H1 (cell line): ENCODE data around the gene EPHA10. TPM values are rescaled to one million over a fixed set of nuclear protein-coding genes. Genes with fewer than 3 reads are reported as not detected.

Source experiments
- CTCF ChIA-PET: fragments of 300-600 bp; sonication (Branson Sonifier 250); formaldehyde crosslinking; loops from one replicate; lab custom pipeline; 2021; ENCODE audit not compliant: partially characterized antibody; lab: Charles Lee
- POLR2A ChIA-PET: fragments of 300-600 bp; sonication (Branson Sonifier 250); formaldehyde crosslinking; loops from one replicate; lab custom pipeline; 2021; ENCODE audit warnings: inconsistent platforms; ENCODE audit not compliant: partially characterized antibody; lab: Charles Lee
- DNase-seq, 2 experiments: peaks; one replicate each; pipeline versions ENCODE4 v3.0.0 to v3.0.0-alpha.2; 2010 to 2022; ENCODE audit warnings: low spot score in 2 of 2, low read depth in 1 of 2, mixed read lengths in 1 of 2
- FAIRE-seq: peaks from 2 replicates; lab custom pipeline; 2011; peaks lifted over from hg19 to GRCh38; lab: Jason Lieb, UNC
- H2AFZ ChIP-seq: 2 replicates; pipeline ENCODE4 v1.8.1; 2012; ENCODE audit warnings: low read length, inconsistent platforms
- H2AK5ac ChIP-seq: 2 replicates; pipeline ENCODE4 v1.6.1; 2013; ENCODE audit warnings: low read depth, low read length
- H2BK120ac ChIP-seq: replicated peaks from 2 replicates; pipeline ENCODE3; 2013; ENCODE audit warnings: low read depth, low read length, inconsistent platforms
- H2BK12ac ChIP-seq: 2 replicates; pipeline ENCODE4 v1.6.1; 2013; ENCODE audit warnings: low read depth, low read length
- H2BK15ac ChIP-seq: 2 replicates; pipeline ENCODE4 v1.6.1; 2013; ENCODE audit warnings: low read length
- H2BK20ac ChIP-seq: 2 replicates; pipeline ENCODE4 v1.6.1; 2013; ENCODE audit warnings: low read length
- H2BK5ac ChIP-seq: 2 replicates; pipeline ENCODE4 v1.6.1; 2013; ENCODE audit warnings: low read depth, low read length
- H3K14ac ChIP-seq: 2 replicates; pipeline ENCODE4 v1.6.1; 2013; ENCODE audit warnings: inconsistent platforms; ENCODE audit not compliant: insufficient read length
- H3K18ac ChIP-seq: 2 replicates; pipeline ENCODE4 v1.6.1; 2013; ENCODE audit warnings: low read length; ENCODE audit errors: extremely low read depth
- H3K23ac ChIP-seq: 2 replicates; pipeline ENCODE4 v1.6.1; 2013; ENCODE audit warnings: inconsistent platforms; ENCODE audit not compliant: insufficient read length
- H3K23me2 ChIP-seq: 2 replicates; pipeline ENCODE4 v1.6.1; 2013; ENCODE audit warnings: low read depth, low read length
- H3K27ac ChIP-seq: 2 replicates; pipeline ENCODE4 v1.6.1; 2011; ENCODE audit warnings: low read depth, low read length, inconsistent platforms
- H3K27me3 ChIP-seq, 4 experiments: replicated peaks in 1 of 4; 1 replicate in 1 of 4; 2 replicates in 3 of 4; pipeline versions ENCODE4 v1.6.1 to v1.8.1; 2011 to 2013; ENCODE audit warnings: low read length in 3 of 4, mild to moderate bottlenecking in 3 of 4, inconsistent platforms in 2 of 4, mixed read lengths in 2 of 4, moderate library complexity in 1 of 4; ENCODE audit not compliant: control insufficient read depth in 3 of 4, insufficient read depth in 3 of 4; ENCODE audit errors: extremely low read depth in 1 of 4
- H3K36me3 ChIP-seq, 4 experiments: 2 replicates each; pipeline versions ENCODE4 v1.6.1 to v1.8.1; 2011 to 2013; ENCODE audit warnings: mild to moderate bottlenecking in 4 of 4, low read length in 3 of 4, moderate library complexity in 2 of 4, control low read depth in 1 of 4, inconsistent platforms in 1 of 4; ENCODE audit not compliant: insufficient read depth in 4 of 4, control insufficient read depth in 2 of 4
- H3K4ac ChIP-seq: replicated peaks from 2 replicates; pipeline ENCODE3; 2013; ENCODE audit warnings: low read length, low read depth, mixed read lengths, inconsistent platforms; ENCODE audit not compliant: insufficient read length
- H3K4me1 ChIP-seq, 4 experiments: replicated peaks in 1 of 4; 1 replicate in 1 of 4; 2 replicates in 3 of 4; pipeline versions ENCODE4 v1.6.1 to v1.8.1; 2011 to 2013; ENCODE audit warnings: low read length in 3 of 4, inconsistent platforms in 2 of 4, mixed read lengths in 1 of 4; ENCODE audit not compliant: insufficient read depth in 4 of 4, control insufficient read depth in 3 of 4
- H3K4me2 ChIP-seq, 2 experiments: 2 replicates each; pipeline versions ENCODE4 v1.6.1 to v1.8.1; 2011 to 2013; ENCODE audit warnings: low read depth in 2 of 2, low read length in 2 of 2, control low read depth in 1 of 2, inconsistent platforms in 1 of 2, mild to moderate bottlenecking in 1 of 2; ENCODE audit not compliant: insufficient read depth in 1 of 2
- H3K4me3 ChIP-seq, 4 experiments: fragments of 200-600, 300-600 bp in 1 of 4; sonication (generic), shearing (Covaris generic), sonication (Bioruptor Twin) in 1 of 4; 2 replicates each; pipeline versions ENCODE4 v1.5.1 to v1.8.1; 2011 to 2016; ENCODE audit warnings: low read length in 4 of 4, low read depth in 3 of 4, control low read depth in 2 of 4, inconsistent platforms in 2 of 4, mild to moderate bottlenecking in 2 of 4, mixed read lengths in 1 of 4, moderate library complexity in 1 of 4; ENCODE audit not compliant: insufficient read depth in 2 of 4; ENCODE audit errors: extremely low read depth in 1 of 4
- H3K56ac ChIP-seq: replicated peaks from 2 replicates; pipeline ENCODE3; 2013; ENCODE audit warnings: low read depth, mild to moderate bottlenecking, mixed read lengths, low read length, inconsistent platforms; ENCODE audit not compliant: insufficient read length
- H3K79me1 ChIP-seq: 2 replicates; pipeline ENCODE4 v1.6.1; 2013; ENCODE audit warnings: low read depth, low read length, control low read depth
- H3K79me2 ChIP-seq, 2 experiments: 2 replicates each; pipeline versions ENCODE4 v1.6.1 to v1.8.1; 2012 to 2013; ENCODE audit warnings: low read length in 2 of 2, mild to moderate bottlenecking in 2 of 2, inconsistent platforms in 1 of 2; ENCODE audit not compliant: insufficient read depth in 2 of 2, control insufficient read depth in 1 of 2
- H3K9ac ChIP-seq, 4 experiments: replicated peaks in 1 of 4; 1 replicate in 1 of 4; 2 replicates in 3 of 4; pipeline versions ENCODE4 v1.6.1 to v1.8.1; 2011 to 2013; ENCODE audit warnings: low read depth in 3 of 4, low read length in 3 of 4, control low read depth in 2 of 4, mild to moderate bottlenecking in 2 of 4, moderate library complexity in 2 of 4, inconsistent platforms in 1 of 4; ENCODE audit errors: extremely low read depth in 1 of 4
- H3K9me3 ChIP-seq, 2 experiments: 2 replicates each; pipeline versions ENCODE4 v1.6.1 to v1.8.1; 2012 to 2013; ENCODE audit warnings: mild to moderate bottlenecking in 2 of 2, moderate library complexity in 2 of 2, control low read depth in 1 of 2, inconsistent platforms in 1 of 2, low read depth in 1 of 2, low read length in 1 of 2, mixed read lengths in 1 of 2; ENCODE audit not compliant: insufficient read depth in 2 of 2
- H4K20me1 ChIP-seq, 2 experiments: replicated peaks in 1 of 2; 2 replicates each; pipeline versions ENCODE3 to v1.8.1; 2011 to 2013; ENCODE audit warnings: inconsistent platforms in 2 of 2, low read length in 2 of 2, mild to moderate bottlenecking in 1 of 2; ENCODE audit not compliant: insufficient read depth in 2 of 2, control insufficient read depth in 1 of 2
- H4K5ac ChIP-seq: 2 replicates; pipeline ENCODE4 v1.6.1; 2013; ENCODE audit warnings: low read length, low read depth, mixed read lengths, inconsistent platforms; ENCODE audit not compliant: insufficient read length
- H4K8ac ChIP-seq: 2 replicates; pipeline ENCODE4 v1.8.0; 2013; ENCODE audit warnings: mild to moderate bottlenecking, moderate library complexity, low read length, inconsistent platforms; ENCODE audit not compliant: insufficient read depth; ENCODE audit errors: extremely low read depth
- H4K91ac ChIP-seq: replicated peaks from 2 replicates; pipeline ENCODE3; 2013; ENCODE audit warnings: low read length, mixed read lengths, inconsistent platforms; ENCODE audit not compliant: insufficient read length
- CBX5 ChIP-seq: fragments of 300-800, 300-1000 bp; sonication (generic); IDR thresholded peaks from 2 replicates; pipeline ENCODE4 v1.7.1; 2016; ENCODE audit warnings: antibody characterized with exemption, low read length, low read depth
- CHD2 ChIP-seq: IDR thresholded peaks from 2 replicates; pipeline ENCODE4 v1.6.1; 2012; ENCODE audit warnings: low read length, improper control_type of control experiment
- EP300 ChIP-seq, 2 experiments: IDR thresholded peaks; 1 replicate in 1 of 2; 2 replicates in 1 of 2; pipeline ENCODE4 v1.6.1; 2011 to 2012; ENCODE audit warnings: low read depth in 2 of 2, low read length in 2 of 2, mild to moderate bottlenecking in 2 of 2, borderline replicate concordance in 1 of 2, inconsistent platforms in 1 of 2, moderate library complexity in 1 of 2
- GABPA ChIP-seq: IDR thresholded peaks from 2 replicates; pipeline ENCODE4 v1.6.1; 2011; ENCODE audit warnings: mild to moderate bottlenecking, low read length, moderate library complexity, borderline replicate concordance; ENCODE audit not compliant: insufficient read depth
- HDAC6 ChIP-seq: IDR thresholded peaks from one replicate; pipeline ENCODE4 v1.7.1; 2012; ENCODE audit warnings: low read depth, mild to moderate bottlenecking, inconsistent platforms, low read length, moderate library complexity
- KDM5A ChIP-seq: fragments of 200-600 bp; IDR thresholded peaks from 2 replicates; pipeline ENCODE4 v1.7.1; 2012; ENCODE audit warnings: mild to moderate bottlenecking, low read length, inconsistent platforms, mixed read lengths
- NANOG ChIP-seq: IDR thresholded peaks from 2 replicates; pipeline ENCODE4 v1.6.1; 2011; ENCODE audit warnings: low read length, low read depth, mild to moderate bottlenecking, inconsistent platforms; ENCODE audit not compliant: insufficient read depth, poor library complexity, severe bottlenecking
- SIN3A ChIP-seq, 2 experiments: IDR thresholded peaks in 1 of 2; conservative IDR thresholded peaks in 1 of 2; 2 replicates each; pipeline ENCODE4 v1.6.1; 2011 to 2012; ENCODE audit warnings: low read length in 2 of 2, improper control_type of control experiment in 1 of 2, low read depth in 1 of 2, mild to moderate bottlenecking in 1 of 2
- SRF ChIP-seq: IDR thresholded peaks from 2 replicates; pipeline ENCODE4 v1.6.1; 2011; ENCODE audit warnings: mild to moderate bottlenecking, low read depth, low read length, moderate library complexity
- TBP ChIP-seq: IDR thresholded peaks from 2 replicates; pipeline ENCODE4 v1.6.1; 2011; ENCODE audit warnings: low read depth, low read length, improper control_type of control experiment
- WGBS, 2 experiments: shearing (Covaris generic) in 1 of 2; methylation state at CpG; one replicate each; pipeline versions ENCODE4 v1.1.6 to v1.1.7; 2013 to 2015; ENCODE audit warnings: low lambda C conversion rate in 2 of 2, mixed read lengths in 2 of 2, inconsistent platforms in 1 of 2, low coverage in 1 of 2, missing lambda C conversion rate in 1 of 2; ENCODE audit not compliant: insufficient replicate concordance in 2 of 2, insufficient coverage in 1 of 2, insufficient read length in 1 of 2; ENCODE audit errors: extremely low coverage in 1 of 2, missing lambda C conversion rate in 1 of 2; 5-methylcytosine and 5-hydroxymethylcytosine counted together
- polyA plus RNA-seq, 7 experiments: library from polyadenylated mRNA; depleted of rRNA in 3 of 7; stranded (reverse) in 5 of 7; unstranded in 2 of 7; fragments of >200 nt in 5 of 7; fragments of 200-250 nt in 2 of 7; gene quantifications; 1 replicate in 5 of 7; 2 replicates in 1 of 7; 4 replicates in 1 of 7; pipeline versions ENCODE4 v1.2.1 to v1.2.3, GENCODE V29; 2011 to 2013; ENCODE audit warnings: missing spikeins in 2 of 7, mixed read lengths in 2 of 7
- total RNA-seq: library from RNA; stranded (reverse); fragmentation: NEBNext Ultra II Directional; extraction: Animal tissue kit (Norgen Biotek cat#: 25700); gene quantifications from 2 replicates; pipeline ENCODE4 v1.2.1, GENCODE V29; 2021
- TF ChIP-seq, protein P1 (sequence below): IDR thresholded peaks from 2 replicates; pipeline ENCODE4 v1.6.1; 2012; ENCODE audit warnings: low read length, inconsistent platforms

The EPHA10 gene
- total and polyA plus RNA-seq, 2 of the 8 experiments (the other 6 are each of a cell fraction or from before 2014, with no cell fraction given) = 0.54 to 1.0 TPM

DNA sequence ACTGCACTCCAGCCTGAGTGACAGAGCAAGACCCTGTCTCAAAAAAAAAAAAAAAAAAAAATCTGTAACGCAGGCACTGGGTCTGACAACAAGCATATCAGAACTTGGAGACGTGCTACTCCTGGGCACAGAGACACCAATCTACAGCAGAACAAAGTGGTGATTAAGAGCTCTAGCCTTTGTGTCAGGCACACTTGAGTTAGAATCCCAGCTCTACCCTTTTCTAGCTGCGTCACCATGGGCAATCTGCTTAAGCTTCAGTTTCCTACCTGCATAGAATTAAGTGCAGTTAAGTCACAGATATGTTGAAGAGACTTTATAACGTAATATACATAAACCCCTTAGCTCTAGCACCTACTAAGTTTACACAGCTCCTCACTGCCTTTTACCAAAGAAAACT is 76.0 kb downstream of the EPHA10 start:
- POLR2A ChIA-PET = interaction anchor here (0.6 kb wide), 1 partner anchor 94 kb away, joined by 3 read pairs; no protein-coding TSS in a partner anchor
- no peak for TF ChIP-seq KDM5A
- no peak for TF ChIP-seq HDAC6
- TF ChIP-seq NANOG = no peak
- TF ChIP-seq EP300 (IDR thresholded peaks at IDR 0.05; ENCODE audit: borderline replicate concordance in 1 of 2, low read depth in 2 of 2, low read length in 2 of 2) = no peak
- TF ChIP-seq GABPA = no peak
- no peak for TF ChIP-seq CBX5
- no peak for TF ChIP-seq SRF
- TF ChIP-seq, protein P1, sequence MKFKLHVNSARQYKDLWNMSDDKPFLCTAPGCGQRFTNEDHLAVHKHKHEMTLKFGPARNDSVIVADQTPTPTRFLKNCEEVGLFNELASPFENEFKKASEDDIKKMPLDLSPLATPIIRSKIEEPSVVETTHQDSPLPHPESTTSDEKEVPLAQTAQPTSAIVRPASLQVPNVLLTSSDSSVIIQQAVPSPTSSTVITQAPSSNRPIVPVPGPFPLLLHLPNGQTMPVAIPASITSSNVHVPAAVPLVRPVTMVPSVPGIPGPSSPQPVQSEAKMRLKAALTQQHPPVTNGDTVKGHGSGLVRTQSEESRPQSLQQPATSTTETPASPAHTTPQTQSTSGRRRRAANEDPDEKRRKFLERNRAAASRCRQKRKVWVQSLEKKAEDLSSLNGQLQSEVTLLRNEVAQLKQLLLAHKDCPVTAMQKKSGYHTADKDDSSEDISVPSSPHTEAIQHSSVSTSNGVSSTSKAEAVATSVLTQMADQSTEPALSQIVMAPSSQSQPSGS = no peak
- TF ChIP-seq CHD2 = no peak
- no peak for TF ChIP-seq SIN3A (conservative IDR thresholded peaks at IDR 0.05 in 1 of 2, IDR thresholded peaks at IDR 0.05 in 1 of 2; ENCODE audit: low read depth in 1 of 2, low read length in 2 of 2)
- TF ChIP-seq TBP = no peak

More for the DNA sequence above, 76.0 kb downstream of the EPHA10 start:
- H3K4ac ChIP-seq = no peak overlapping the region
- CTCF ChIA-PET = interaction anchor here (0.5 to 20.8 kb wide), 8 partner anchors 9 to 85 kb away, joined by 3 to 400 read pairs (median 4); no protein-coding TSS in a partner anchor
- no peak overlapping the region for H2BK12ac ChIP-seq
- peaks cover 0 to 1% (median 0%) of the 10 kb centered on the region in 4 experiments; a peak in 1 of 7 replicates for H3K27me3 ChIP-seq
- H3K18ac ChIP-seq = no peak overlapping the region
- no peaks in the 10 kb centered on the region for H3K9me3 ChIP-seq
- H2AFZ ChIP-seq = no peak overlapping the region
- FAIRE-seq = no peak
- no peak overlapping the region for H2BK120ac ChIP-seq
- 85% methylated on average over 4 of the region's 4 CpGs; no CpG with 5 or more reads in 1 of the 2 experiments for WGBS, 2 experiments
- no peak overlapping the region for H2AK5ac ChIP-seq
- DNase-seq = no peak
- H4K5ac ChIP-seq = no peak overlapping the region
- H3K14ac ChIP-seq = no peak overlapping the region
- no peak overlapping the region for H3K56ac ChIP-seq
- peak overlapping the region in 1 of 4 experiments; percentile 88; a peak in 2 of 8 replicates for H3K4me3 ChIP-seq
- H2BK5ac ChIP-seq = no peak overlapping the region
- no peak overlapping the region for H4K91ac ChIP-seq
- peaks cover 0 to 22% of the 10 kb centered on the region in 2 experiments; a peak in 2 of 4 replicates for H3K79me2 ChIP-seq
- H2BK15ac ChIP-seq = no peak overlapping the region
- H3K27ac ChIP-seq = no peak overlapping the region
- no peak overlapping the region for H3K23ac ChIP-seq
- H3K4me1 ChIP-seq = peaks cover 0 to 13% (median 9%) of the 10 kb centered on the region in 4 experiments; a peak in 6 of 7 replicates
- no peak overlapping the region for H4K8ac ChIP-seq
- peak overlapping the region; percentile 79 to 90; a peak in 2 of 4 replicates for H3K4me2 ChIP-seq
- peaks cover 0 to 7% of the 10 kb centered on the region in 2 experiments for H4K20me1 ChIP-seq
- no peak overlapping the region for H3K9ac ChIP-seq
- no peak overlapping the region for H2BK20ac ChIP-seq
- H3K79me1 ChIP-seq = 0 out of 2 replicates have a peak, but pooled peaks cover 2% of the 10 kb centered on the region
- peaks cover 13% of the 10 kb centered on the region for H3K23me2 ChIP-seq
- H3K36me3 ChIP-seq = peaks cover 3 to 32% (median 21%) of the 10 kb centered on the region in 4 experiments; a peak in 7 of 8 replicates
